Chondrocyte (in vitro differentiated cells): ENCODE results near the gene CORO2A. TPM values are rescaled to one million over a fixed set of nuclear protein-coding genes. Genes with fewer than 3 reads are reported as not detected.
"Not testable (repeated sequence)": the region's sequence is repeated elsewhere in the genome, so short reads cannot be mapped to it uniquely, and the experiment has no call there.

ENCODE experiments used
- DNase-seq: peaks from one replicate; pipeline ENCODE4 v3.0.0; 2021; ENCODE audit warnings: mixed read lengths, low spot score
- H3K27ac Mint-ChIP-seq: one replicate; pipeline ENCODE4 v1.8.0; 2021; ENCODE audit warnings: mild to moderate bottlenecking, moderate library complexity, mixed read lengths; ENCODE audit not compliant: unreplicated experiment
- H3K27me3 Mint-ChIP-seq: 2 replicates; pipeline ENCODE4 v1.8.0; 2021; ENCODE audit warnings: low read depth, mixed read lengths
- H3K36me3 Mint-ChIP-seq: 2 replicates; pipeline ENCODE4 v1.8.0; 2021; ENCODE audit warnings: low read depth, mixed read lengths
- H3K4me1 Mint-ChIP-seq: 2 replicates; pipeline ENCODE4 v1.8.0; 2021; ENCODE audit warnings: low read depth, mild to moderate bottlenecking, mixed read lengths
- H3K4me3 Mint-ChIP-seq: one replicate; pipeline ENCODE4 v1.8.0; 2021; ENCODE audit warnings: mild to moderate bottlenecking, moderate library complexity, mixed read lengths; ENCODE audit not compliant: unreplicated experiment
- H3K9me3 Mint-ChIP-seq: 2 replicates; pipeline ENCODE4 v1.8.0; 2021; ENCODE audit warnings: low read depth, mixed read lengths
- total RNA-seq: library from RNA; stranded (reverse); gene quantifications from 3 replicates; pipeline ENCODE4 v1.2.1, GENCODE V29; 2021
- TF ChIP-seq, protein P1 (sequence below): fragments of 200-600 bp; sonication (generic); IDR thresholded peaks from 2 replicates; pipeline ENCODE4 v1.5.0; 2021; ENCODE audit warnings: antibody characterized with exemption, mild to moderate bottlenecking, moderate library complexity

Gene CORO2A
- total RNA-seq, 1 donor from 2014 or later, result 10.2 TPM

DNA sequence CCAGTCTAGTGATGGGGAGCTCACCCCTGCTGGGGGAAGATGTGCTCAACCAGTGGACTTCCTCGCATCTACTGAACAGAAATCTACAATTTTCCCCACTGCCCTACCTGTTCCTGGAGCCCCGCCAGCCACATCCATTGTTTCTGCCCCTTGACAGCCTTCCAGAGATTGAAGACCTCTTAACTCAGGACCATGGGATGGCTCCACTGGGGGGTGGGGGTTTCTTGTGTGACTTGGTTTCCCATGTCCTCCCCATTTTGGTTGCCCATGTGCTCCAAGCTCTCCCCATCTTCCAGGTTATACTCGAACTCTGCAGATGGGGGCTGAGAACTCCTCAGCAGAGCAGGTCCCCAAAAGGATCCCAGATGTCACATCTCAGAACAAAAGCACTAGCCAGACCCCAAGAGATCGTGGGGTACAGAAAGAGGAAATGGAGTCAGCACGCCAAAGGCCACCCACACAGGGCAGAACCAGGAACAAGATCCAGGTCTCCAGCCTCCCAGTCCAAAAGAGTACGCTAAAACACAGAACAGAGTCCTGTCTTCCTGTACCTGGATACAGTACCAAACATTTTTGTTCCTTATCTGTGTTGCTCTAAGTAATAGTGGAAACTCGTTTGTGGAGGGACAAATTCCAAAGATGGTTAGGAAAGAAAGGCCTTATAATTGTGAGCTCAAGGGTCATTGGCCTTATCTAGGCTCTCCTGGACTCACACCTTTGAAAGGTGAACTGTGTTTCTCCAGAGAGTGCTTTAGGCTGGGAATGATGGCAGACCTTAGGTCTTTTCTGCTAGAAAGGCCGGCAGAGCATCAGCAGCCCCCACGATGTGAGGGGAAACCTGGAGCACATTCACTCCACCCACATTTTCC is 15.8 kb downstream of the CORO2A start:
- Mint-ChIP-seq H3K36me3 (peaks cover 2% of the 10 kb centered on the region), H3K27ac (no peak overlapping the region), H3K27me3 (no peaks in the 10 kb centered on the region), H3K4me3 (no peak overlapping the region), H3K4me1 (peaks cover 6% of the 10 kb centered on the region), H3K9me3 (no peaks in the 10 kb centered on the region)
- TF ChIP-seq, protein P1, sequence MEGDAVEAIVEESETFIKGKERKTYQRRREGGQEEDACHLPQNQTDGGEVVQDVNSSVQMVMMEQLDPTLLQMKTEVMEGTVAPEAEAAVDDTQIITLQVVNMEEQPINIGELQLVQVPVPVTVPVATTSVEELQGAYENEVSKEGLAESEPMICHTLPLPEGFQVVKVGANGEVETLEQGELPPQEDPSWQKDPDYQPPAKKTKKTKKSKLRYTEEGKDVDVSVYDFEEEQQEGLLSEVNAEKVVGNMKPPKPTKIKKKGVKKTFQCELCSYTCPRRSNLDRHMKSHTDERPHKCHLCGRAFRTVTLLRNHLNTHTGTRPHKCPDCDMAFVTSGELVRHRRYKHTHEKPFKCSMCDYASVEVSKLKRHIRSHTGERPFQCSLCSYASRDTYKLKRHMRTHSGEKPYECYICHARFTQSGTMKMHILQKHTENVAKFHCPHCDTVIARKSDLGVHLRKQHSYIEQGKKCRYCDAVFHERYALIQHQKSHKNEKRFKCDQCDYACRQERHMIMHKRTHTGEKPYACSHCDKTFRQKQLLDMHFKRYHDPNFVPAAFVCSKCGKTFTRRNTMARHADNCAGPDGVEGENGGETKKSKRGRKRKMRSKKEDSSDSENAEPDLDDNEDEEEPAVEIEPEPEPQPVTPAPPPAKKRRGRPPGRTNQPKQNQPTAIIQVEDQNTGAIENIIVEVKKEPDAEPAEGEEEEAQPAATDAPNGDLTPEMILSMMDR, result no peak
- peak; percentile 54 for DNase-seq

DNA sequence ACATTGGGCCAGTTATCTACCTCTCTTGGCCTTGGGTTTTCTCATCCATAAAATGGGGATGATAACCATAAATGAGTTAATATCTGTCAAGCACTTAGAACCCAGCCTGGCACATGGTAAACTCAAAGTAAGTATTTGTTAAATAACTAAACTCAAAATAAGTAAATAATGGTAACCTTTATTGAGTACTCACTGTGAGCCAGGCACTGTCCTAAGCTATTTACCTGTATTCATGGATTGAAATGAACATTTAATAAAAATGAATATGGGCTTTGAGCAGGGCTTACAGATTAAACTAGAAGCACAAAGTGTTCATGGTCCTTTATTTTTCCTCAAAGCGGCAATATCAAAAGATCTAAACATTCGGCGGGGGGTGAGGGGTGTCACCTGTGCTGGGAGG is 16.7 kb downstream of the CORO2A start:
- Mint-ChIP-seq H3K9me3 (no peaks in the 10 kb centered on the region), H3K36me3 (peaks cover 2% of the 10 kb centered on the region), H3K27ac (no peak overlapping the region), H3K4me3 (no peak overlapping the region), H3K27me3 (no peaks in the 10 kb centered on the region), H3K4me1 (peaks cover 9% of the 10 kb centered on the region)
- no peak for DNase-seq
- TF ChIP-seq, protein P1, result no peak

DNA sequence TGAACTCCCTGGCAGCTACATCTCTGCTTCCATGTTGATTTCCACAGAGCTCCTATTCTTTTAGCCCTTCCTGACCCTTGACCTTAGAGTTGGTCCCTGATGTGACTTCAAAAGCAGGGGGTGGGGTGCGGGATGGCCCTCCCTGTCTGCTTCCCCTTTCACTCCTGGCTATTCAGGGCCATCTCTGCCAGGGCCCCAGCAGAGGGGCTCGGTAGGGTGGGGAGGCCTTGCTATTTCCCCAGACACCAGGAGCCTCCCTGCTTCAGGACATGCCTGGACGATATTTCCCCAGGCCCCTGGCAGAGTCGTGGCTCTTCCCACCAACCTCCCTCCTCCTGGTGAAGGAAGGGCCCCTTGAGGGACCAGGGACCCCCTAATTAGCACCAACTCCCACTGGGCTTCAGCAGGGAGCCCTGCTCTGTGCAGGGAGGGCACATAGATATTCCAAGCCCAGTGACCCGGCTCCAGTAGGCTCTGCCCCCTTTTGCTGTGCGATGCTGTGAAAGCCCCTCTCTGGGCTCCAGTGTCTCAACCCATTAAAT is 17.3 kb downstream of the CORO2A start:
- Mint-ChIP-seq H3K27me3 (no peaks in the 10 kb centered on the region), H3K9me3 (no peaks in the 10 kb centered on the region), H3K36me3 (peaks cover 2% of the 10 kb centered on the region), H3K4me3 (no peak overlapping the region), H3K4me1 (peaks cover 9% of the 10 kb centered on the region), H3K27ac (no peak overlapping the region)
- peak; percentile 38 for DNase-seq
- TF ChIP-seq, protein P1, result no peak

DNA sequence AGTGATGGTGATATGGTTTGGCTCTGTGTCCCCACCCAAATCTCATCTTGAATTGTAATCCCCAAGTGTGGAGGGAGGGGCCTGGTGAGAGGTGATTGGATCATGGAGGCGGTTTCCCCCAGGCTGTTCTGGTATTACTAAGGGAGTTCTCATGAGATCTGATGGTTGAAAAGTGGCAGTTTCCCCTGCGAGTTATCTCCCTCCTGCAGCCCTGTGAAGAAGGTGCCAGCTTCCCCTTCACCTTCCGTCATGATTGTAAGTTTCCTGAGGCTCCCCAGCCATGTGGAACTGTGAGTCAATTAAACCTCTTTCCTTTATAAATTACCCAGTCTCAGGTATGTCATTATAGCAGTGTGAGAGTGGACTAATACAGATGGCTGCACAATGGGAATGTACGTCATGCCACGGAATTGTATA is 17.9 kb downstream of the CORO2A start:
- H3K36me3 Mint-ChIP-seq, H3K27me3 Mint-ChIP-seq, H3K27ac Mint-ChIP-seq, H3K4me3 Mint-ChIP-seq, H3K9me3 Mint-ChIP-seq: not testable (repeated sequence)
- peak; percentile 22 for DNase-seq
- peaks cover 10% of the 10 kb centered on the region for H3K4me1 Mint-ChIP-seq

DNA sequence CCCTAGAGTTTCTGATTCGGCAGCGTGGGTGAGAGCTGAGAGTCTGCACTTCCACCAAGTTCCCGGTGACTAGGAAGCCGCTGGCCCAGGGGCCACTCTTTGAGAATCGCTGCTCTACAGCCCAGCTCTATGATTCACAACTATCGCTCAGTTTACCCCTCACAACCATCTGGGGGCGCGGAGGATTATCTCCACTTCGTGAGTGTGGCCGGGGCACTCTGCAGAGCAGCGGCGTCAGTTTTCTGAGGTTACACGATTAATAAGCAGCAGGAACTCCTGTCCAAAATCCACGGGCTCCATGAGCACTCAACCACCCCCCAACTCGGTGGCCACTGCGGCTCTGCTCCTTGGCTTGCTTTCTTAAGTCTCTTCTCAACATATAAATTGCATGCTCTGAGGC is 19.3 kb downstream of the CORO2A start:
- Mint-ChIP-seq H3K4me3 (no peak overlapping the region), H3K27me3 (no peaks in the 10 kb centered on the region), H3K27ac (no peak overlapping the region), H3K36me3 (no peaks in the 10 kb centered on the region), H3K4me1 (peaks cover 15% of the 10 kb centered on the region), H3K9me3 (no peaks in the 10 kb centered on the region)
- TF ChIP-seq, protein P1, result no peak
- peak; percentile 57 for DNase-seq
